ENCODE measurements around the gene HS6ST3. TPM values are rescaled to one million over a fixed set of nuclear protein-coding genes. Genes with fewer than 3 reads are reported as not detected.

Gene HS6ST3
- total and polyA plus RNA-seq, 2 donors (not counting 3 experiments of a cell fraction or from before 2014, with no cell fraction given) = 0.03 to 0.15 TPM

DNA sequence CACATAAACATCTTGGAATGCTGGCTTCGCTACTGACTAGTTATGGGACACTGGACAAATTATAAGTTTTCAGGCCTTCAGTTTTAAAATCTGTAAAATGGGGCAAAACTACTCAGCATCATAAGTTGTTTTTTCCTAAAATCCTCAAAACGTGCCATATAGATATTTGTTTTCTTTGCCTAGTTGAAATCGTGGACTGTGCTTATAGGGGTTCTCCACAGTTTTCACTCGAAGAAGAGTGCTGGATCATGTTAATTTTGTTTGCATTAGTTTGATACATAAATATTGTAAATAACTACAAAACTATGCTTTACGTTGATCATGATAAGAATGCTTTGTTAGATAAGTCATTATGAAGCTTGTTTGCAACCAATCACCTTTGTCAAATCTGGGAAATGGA lies 591.0 kb downstream of the HS6ST3 start:
- CTCF ChIA-PET = no interaction called here
- intact Hi-C loops (cut with micrococcal nuclease) = no loop called here
- no peak overlapping the region for H3K27ac ChIP-seq (ENCODE audit: insufficient read depth, low read depth, low read length)

More for the DNA sequence above, 591.0 kb downstream of the HS6ST3 start:
- FAIRE-seq (no peak), DNase-seq (ENCODE audit: low read depth, low spot score) (no peak)
- Histone ChIP-seq H3K4me2 (ENCODE audit: insufficient read depth, low read length) (no peak overlapping the region), H3K9me1 (replicated peaks; ENCODE audit: control insufficient read depth, extremely low read depth, insufficient read depth, low read length) (no peaks in the 10 kb centered on the region), H3K36me3 (ENCODE audit: control insufficient read depth in 2 of 2, extremely low read depth in 1 of 2, insufficient read depth in 2 of 2, low read length in 2 of 2) (no peaks in the 10 kb centered on the region), H2AFZ (ENCODE audit: low read depth, low read length) (no peak overlapping the region), H3K27me3 (ENCODE audit: control insufficient read depth in 2 of 2, insufficient read depth in 2 of 2, low read length in 2 of 2) (no peaks in the 10 kb centered on the region), H3K9me3 (replicated peaks; ENCODE audit: control insufficient read depth, insufficient read depth, low read length) (no peaks in the 10 kb centered on the region), H3K4me3 (replicated peaks in 1 of 3; ENCODE audit: insufficient read depth in 1 of 3, low read depth in 1 of 3, low read length in 3 of 3) (no peak overlapping the region), H3K4me1 (ENCODE audit: control insufficient read depth, extremely low read depth, insufficient read depth, low read length) (no peaks in the 10 kb centered on the region), H3K9ac (replicated peaks; ENCODE audit: extremely low read depth, insufficient read depth, low read length) (no peak overlapping the region), H3K79me2 (ENCODE audit: control insufficient read depth, insufficient read depth, low read length) (no peaks in the 10 kb centered on the region), H4K20me1 (replicated peaks; ENCODE audit: control insufficient read depth, extremely low read depth, insufficient read depth, low read length) (no peaks in the 10 kb centered on the region)
- no TSS peak for BruUV-seq (replicated peaks)
- POLR2A ChIA-PET = no interaction called here
- TF ChIP-seq MYC (IDR thresholded peaks at IDR 0.05; ENCODE audit: low read depth, low read length) (no peak), GATA2 (IDR thresholded peaks at IDR 0.05; ENCODE audit: insufficient read depth, insufficient read length, low read depth, low read length) (no peak), FOS (IDR thresholded peaks at IDR 0.05; ENCODE audit: borderline replicate concordance, insufficient read depth, low read length) (no peak), POLR2A (IDR thresholded peaks at IDR 0.05; ENCODE audit: low read depth, low read length) (no peak), JUN (IDR thresholded peaks at IDR 0.05; ENCODE audit: borderline replicate concordance, insufficient read depth, insufficient read length, low read depth) (no peak), POLR2AphosphoS5 (IDR thresholded peaks at IDR 0.05; ENCODE audit: insufficient read depth, low read depth, low read length) (no peak), EZH2 (IDR thresholded peaks at IDR 0.05; ENCODE audit: borderline replicate concordance, low read depth, low read length, severe bottlenecking) (no peak)
- TF ChIP-seq, protein P1, sequence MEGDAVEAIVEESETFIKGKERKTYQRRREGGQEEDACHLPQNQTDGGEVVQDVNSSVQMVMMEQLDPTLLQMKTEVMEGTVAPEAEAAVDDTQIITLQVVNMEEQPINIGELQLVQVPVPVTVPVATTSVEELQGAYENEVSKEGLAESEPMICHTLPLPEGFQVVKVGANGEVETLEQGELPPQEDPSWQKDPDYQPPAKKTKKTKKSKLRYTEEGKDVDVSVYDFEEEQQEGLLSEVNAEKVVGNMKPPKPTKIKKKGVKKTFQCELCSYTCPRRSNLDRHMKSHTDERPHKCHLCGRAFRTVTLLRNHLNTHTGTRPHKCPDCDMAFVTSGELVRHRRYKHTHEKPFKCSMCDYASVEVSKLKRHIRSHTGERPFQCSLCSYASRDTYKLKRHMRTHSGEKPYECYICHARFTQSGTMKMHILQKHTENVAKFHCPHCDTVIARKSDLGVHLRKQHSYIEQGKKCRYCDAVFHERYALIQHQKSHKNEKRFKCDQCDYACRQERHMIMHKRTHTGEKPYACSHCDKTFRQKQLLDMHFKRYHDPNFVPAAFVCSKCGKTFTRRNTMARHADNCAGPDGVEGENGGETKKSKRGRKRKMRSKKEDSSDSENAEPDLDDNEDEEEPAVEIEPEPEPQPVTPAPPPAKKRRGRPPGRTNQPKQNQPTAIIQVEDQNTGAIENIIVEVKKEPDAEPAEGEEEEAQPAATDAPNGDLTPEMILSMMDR (IDR thresholded peaks at IDR 0.05; ENCODE audit: extremely low read depth in 1 of 2, insufficient read depth in 1 of 2, low read depth in 1 of 2, low read length in 2 of 2) = no peak
- TF ChIP-seq, protein P2, sequence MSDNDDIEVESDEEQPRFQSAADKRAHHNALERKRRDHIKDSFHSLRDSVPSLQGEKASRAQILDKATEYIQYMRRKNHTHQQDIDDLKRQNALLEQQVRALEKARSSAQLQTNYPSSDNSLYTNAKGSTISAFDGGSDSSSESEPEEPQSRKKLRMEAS (IDR thresholded peaks at IDR 0.05; ENCODE audit: insufficient read depth, insufficient read length) = no peak
- dilution Hi-C loops (cut with MboI; ENCODE audit: extremely low pct_ligation_motif_present, low sequenced_read_pairs) = no loop called here

All from endothelial cell of umbilical vein (primary cell).